Activated CD4-positive, alpha-beta T cell treated with anti-CD3 and anti-CD28 coated beads for 48 hours (primary cell): ENCODE measurements around the gene C11orf68.

Experiments
- DNase-seq: peaks from one replicate; pipeline ENCODE4 v3.0.0-alpha.2; 2020

The C11orf68 gene

GRCh38 chr11:65870307-65870658 is 48.6 kb downstream of the C11orf68 start:
- no peak for DNase-seq

- DNase-seq, result no peak
Measured at GRCh38 chr11:65869643-65870306, 49.1 kb downstream of the C11orf68 start.

GRCh38 chr11:65868907-65869306 is 50.0 kb downstream of the C11orf68 start:
- DNase-seq, result no peak

- no peak for DNase-seq
Measured at GRCh38 chr11:65868076-65868667, 50.7 kb downstream of the C11orf68 start.

- DNase-seq, result no peak
Measured at GRCh38 chr11:65867284-65868071, 51.4 kb downstream of the C11orf68 start.
